ENCODE results near the gene STEAP1.
"Not testable (repeated sequence)": the region's sequence is repeated elsewhere in the genome, so short reads cannot be mapped to it uniquely, and the experiment has no call there.

The STEAP1 gene

DNA sequence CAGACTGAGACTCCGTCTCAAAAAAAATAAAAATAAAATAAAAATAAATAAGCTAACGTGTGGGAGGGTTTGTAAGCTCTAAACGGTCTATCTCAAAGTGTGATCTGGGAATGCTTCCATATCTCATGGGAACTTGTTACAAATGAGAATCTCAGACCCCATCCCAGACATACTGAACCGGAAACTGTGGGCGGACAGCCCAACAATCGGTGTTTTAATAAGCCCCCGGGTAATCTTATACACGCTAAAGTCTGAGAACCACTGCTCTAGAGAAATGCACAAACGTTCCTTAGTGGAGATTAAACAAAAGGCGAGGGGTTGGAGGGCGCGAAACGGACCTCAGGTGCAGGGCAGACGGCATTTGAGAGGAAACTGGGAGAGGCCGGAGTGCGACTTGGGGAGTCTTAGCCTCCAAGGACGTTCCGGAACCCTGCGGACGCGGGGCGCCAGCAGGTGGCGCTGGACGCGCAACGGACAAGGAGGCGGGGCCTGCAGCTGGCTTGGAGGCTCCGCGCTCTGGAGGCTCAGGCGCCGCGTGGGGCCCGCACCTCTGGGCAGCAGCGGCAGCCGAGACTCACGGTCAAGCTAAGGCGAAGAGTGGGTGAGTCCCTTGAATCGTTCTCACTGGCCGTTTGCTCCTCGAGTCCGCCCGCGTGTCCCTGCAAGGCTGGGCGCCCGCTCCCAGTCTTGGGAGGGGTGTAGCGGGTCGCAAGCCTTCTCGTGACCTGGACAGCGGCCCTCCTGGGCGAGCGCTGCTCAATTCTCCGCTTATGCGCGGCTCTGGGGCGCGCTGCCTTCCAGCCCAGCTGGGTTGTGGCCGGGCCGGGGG, at the start of gene STEAP1:
Gene STEAP1 (plus strand): TSS at position 527 of the 829 bp plus-strand sequence. CDS start 5,320 bp downstream, outside the sequence.
- peak; percentile 76 to 85 (median 83) for DNase-seq (ENCODE audit: low read depth in 2 of 3, low spot score in 1 of 3)

DNA sequence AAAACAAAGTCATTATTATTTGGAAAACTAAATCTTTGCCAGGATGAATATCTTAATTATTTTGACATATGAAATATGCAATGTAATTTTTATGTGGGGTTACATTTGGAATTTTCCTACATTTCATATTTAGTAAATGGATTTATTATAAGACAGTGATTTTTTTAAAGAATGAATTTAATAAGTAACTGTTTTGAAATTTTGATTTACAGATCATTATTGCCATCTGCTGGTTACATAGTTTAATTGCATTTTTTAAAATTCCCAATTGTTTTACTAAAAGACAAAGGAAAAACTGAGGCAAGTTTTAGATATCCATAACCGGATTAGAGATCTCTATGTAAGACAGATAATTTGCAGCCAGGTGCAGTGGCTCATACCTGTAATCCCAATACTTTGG, 39.3 kb upstream of the STEAP1 start:
- DNase-seq (ENCODE audit: low read depth in 2 of 3, low spot score in 1 of 3): not testable (repeated sequence)

DNA sequence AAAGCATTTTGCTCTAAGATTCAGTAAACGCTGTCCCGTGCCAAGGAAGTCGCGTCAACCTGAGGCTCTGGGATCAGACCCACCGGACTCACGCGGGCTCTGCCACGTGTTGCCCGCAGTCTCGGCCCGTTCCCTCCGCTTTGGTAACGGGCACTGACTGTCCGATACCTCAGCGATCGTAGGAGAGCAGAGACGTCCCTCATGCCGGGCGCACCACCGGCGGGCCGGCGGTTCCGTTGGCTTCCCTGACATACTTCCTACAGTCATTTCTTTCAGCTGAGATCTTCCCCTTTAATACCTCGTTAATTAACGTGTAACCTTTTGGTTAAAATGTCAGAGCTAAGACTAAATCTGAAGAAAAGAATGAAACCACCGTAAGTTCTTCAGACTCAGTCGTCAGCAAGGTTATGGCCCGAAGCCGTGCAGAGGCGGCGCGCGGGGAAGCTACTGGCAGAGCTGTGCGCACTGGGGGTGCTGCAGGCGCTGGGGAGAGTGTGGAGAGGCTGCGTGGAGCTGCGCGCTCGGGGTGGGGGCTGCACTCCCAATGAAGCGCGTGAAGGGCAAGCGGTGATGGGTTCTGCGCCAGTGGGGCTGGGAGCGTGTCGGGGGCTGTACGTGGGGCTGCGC, 35.6 kb upstream of the STEAP1 start:
- DNase-seq (ENCODE audit: low read depth in 2 of 3, low spot score in 1 of 3): not testable (repeated sequence)

DNA sequence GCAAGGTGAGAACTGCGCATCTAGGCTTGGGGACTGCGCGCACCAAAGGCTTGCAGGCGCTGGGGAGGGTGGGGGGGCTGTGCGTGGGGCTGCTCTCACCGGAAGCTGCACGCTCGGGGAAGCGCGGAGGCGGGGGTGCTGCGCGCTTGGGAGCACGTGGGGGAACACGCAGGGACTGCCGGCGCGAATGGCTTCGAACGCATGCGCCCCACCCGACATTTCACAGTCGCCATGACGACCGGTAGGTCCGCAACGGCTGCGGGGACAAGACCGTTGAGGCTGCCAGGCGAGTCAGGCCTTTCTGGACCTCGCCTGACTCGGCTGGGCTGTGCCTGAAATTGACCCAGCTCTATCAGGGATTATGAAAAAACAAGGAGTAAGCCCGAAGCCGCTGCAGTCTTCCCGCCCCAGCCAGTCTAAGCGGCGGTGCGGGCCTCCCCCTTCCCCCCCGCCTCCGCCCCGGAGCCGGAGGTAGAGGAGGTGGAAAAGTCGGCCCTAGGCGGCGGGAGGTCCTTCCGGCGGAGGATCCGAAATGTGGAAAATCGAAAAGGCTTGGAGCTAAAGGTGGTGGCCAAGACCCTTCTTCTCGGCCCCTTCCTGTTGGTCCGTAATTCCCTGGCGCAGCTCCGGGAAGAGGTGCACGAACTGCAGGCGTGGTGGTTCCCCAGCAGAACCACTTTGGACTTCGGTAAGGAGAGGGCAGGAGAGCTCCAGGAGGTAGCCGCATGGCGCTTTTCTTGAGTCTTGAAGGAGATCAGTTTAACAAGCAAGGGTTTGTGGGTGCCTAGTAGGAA, 34.9 kb upstream of the STEAP1 start:
- no peak for DNase-seq (ENCODE audit: low read depth in 2 of 3, low spot score in 1 of 3)

DNA sequence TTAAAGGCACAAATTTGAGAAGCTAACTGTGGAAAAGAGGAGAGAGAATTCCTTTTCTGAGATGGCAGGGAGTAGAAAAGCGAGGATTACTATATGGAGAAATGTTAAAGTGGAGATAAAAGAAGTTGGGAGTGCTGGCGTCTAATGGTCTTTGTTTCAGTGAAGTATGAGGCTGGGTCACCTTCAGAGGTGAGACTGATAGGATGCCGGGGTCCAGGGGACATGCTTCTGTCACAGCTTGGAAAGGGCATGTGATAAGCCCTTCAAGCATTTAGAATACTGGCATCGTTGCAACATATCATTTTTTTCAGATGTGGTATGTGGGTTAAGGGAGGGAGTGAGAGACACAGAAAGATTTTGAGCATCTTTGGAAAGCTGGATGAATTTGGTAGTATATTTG, 34.1 kb upstream of the STEAP1 start:
- DNase-seq (ENCODE audit: low read depth in 2 of 3, low spot score in 1 of 3): not testable (repeated sequence)

DNA sequence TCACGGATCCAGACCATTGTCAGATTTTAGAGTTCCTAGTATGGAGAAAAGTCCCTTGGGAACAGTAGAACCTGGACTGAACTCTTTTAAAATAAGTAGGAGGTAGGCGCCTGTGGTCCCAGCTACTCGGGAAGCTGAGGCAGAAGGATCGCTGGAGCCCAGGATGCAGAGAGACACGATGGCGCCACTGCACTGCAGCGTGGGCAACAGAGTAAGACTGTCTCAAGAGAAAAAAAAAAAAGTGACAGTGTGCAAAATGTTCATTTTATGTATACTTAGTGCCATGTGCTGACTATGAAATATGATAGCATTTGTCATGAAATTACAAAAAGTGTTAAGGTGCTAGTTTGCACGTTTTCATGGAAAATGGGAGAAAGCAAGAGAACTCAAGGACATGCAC, 22.5 kb upstream of the STEAP1 start:
- DNase-seq (ENCODE audit: low read depth in 2 of 3, low spot score in 1 of 3): not testable (repeated sequence)

DNA sequence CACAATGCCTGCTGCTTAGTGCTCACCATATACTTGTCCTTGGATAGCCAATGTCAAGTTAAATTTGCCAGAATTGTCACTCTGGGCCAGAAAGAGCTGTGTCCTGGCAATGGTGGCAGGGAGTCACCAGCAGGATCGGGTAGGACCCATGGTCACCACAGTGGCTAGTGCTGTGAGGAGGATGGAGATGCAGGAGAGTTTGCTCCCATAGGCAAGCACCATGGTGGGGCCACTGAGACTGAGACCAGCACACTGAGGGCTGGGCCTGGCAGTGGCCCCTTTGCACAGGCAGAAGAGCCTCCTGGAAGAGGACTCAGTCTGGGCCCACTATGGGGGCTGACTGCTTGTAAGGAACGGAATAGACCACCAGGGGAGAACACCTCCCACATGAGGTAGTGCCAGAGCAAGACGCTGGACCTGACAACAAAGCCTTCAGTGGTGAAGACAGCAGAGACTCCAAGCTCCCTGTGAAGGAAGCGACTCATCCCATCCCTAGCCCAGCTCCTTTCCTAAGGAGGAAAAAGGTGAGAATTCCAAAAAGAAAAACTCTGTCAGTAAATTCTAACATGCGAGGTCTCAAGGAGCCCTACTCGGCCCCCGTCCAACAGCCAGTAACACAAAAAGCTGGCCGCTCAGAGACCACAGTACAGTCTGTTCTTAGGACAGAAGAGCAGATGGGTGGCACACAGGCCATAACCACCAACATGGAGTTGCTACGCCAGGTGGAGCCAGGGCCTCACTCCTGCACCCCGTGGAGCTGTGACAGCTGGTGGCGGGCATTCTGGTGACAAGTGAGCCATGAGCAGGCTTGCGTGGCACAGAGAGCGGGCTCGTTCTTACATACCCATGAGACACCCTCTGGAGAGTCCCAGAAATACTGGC, 6.9 kb upstream of the STEAP1 start:
- not testable (repeated sequence) for DNase-seq (ENCODE audit: low read depth in 2 of 3, low spot score in 1 of 3)

DNA sequence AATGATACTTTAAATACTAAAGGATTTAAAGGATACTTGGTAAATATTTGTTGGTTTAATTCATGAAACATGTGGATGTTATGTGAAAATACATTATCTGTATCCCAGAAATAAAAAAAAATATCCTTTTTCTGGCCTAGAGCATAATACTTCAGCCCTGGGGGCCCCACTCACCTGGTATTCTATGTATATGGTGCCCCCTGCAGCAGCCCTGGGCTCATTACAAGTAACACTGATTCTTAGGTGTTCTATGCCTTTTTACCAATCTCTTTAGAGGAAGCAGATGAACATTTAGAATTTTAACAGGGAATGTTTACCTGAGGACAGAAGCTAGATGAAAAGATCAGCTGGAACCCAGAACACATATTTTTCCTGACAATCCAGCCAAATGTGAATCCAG, 4.8 kb upstream of the STEAP1 start:
- not testable (repeated sequence) for DNase-seq (ENCODE audit: low read depth in 2 of 3, low spot score in 1 of 3)

DNA sequence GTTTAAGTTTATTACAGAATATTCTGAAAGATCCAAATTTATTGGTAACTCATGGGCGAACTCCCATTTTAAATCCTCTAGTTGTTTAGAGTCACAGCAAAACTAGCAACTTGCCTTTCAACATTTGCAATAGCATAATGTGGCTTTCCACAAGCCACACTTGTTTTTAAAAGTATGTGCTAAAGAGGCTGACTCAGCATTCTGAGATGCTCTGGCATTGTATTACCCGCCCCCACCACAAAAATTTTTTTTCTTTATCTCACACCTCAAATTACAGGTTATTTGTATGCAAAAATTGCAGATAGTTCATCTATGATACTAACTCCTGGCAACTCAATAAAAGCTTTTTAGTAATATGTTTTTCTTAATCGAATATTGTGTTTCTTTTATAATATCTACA, 2.4 kb upstream of the STEAP1 start:
- DNase-seq (ENCODE audit: low read depth in 2 of 3, low spot score in 1 of 3): not testable (repeated sequence)

DNA sequence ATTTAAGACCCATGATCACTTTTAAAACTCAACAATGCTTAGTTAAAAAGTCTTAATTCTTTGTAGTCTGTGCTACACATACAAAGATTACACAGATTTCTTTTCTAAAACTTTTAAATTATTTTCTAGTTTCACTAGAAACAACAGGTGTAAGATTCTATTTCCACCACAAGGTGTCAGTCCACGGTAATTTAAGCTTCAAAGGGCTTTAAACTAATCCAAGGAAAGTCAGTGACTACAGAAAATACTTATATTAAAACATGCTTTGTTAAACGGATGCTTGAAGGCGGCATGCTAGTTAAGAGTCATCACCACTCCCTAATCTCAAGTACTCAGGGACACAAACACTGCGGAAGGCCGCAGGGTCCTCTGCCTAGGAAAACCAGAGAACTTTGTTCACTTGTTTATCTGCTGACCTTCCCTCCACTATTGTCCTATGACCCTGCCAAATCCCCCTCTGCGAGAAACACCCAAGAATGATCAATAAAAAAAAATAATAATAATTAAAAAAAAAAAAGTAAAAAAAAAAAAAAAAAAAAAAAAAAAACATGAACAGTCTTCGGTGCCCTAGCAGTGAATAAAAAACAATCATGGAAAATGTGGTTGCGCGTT, 1.5 kb upstream of the STEAP1 start:
- peak in 1 of 3 donors; percentile 34 for DNase-seq (ENCODE audit: low read depth in 2 of 3, low spot score in 1 of 3)

DNA sequence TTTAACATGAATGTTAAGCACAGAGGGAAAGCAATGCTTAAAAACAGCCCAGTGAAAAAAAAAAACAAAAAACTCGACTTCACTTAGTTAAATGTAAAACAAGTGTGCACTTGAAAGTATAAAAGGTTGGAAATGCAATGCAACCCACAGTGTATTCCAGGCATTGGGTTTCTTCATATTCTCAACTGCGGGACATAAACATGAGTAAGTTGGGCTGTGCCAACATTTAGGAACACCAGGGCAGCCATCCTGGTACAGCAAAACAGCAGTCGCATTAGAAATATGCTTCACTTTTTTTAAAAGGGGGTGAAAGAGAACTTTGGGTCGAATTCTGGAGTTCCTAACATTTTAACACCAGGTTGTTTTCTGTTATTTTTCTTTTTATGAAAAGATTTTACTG, 937 bp downstream of the STEAP1 start:
- DNase-seq (ENCODE audit: low read depth in 2 of 3, low spot score in 1 of 3): no peak

DNA sequence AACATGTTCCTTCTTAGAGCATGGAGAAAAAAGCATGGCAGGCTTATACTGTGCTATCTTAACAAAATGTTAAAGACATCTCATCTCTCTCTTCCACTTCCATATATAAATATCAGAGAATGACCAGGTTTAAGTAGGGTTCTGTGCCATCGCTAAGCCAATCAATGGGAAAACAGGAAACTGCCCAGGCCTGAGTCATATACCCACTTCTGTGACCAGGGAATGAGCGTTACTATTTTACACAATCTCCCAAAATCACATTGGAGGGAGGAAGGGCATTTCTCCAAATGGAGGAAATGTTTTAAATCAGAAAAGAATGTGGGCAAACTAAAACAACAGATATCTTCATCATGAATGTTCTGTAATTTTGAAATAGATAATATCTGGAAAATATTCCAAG, 3.1 kb downstream of the STEAP1 start:
- not testable (repeated sequence) for DNase-seq (ENCODE audit: low read depth in 2 of 3, low spot score in 1 of 3)

DNA sequence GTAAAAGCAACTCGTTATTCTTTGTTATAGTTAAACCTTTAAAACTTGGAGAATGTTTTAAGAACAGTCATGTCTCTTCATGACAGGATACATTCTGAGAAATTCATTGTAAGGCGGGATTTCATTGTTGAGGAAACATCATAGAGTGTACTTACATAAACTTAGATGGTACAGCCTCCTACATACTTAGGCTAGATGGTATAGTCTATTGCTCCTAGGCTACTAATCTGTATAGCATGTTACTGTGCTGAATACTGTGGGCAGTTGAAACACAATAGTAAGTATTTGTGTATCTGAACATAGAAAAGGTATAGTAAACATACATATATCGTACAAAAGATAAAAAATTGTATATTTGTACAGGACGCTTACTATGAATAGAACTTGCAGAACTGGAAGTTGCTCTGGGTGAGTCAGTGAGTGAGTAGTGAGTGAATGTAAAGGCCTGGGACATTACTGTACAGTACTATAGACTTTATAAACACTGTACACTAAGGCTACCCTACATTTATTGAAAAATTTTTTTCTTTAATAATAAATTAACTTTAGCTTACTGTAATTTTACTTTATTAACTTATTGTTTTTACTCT, 3.6 kb downstream of the STEAP1 start:
- DNase-seq (ENCODE audit: low read depth in 2 of 3, low spot score in 1 of 3): not testable (repeated sequence)

DNA sequence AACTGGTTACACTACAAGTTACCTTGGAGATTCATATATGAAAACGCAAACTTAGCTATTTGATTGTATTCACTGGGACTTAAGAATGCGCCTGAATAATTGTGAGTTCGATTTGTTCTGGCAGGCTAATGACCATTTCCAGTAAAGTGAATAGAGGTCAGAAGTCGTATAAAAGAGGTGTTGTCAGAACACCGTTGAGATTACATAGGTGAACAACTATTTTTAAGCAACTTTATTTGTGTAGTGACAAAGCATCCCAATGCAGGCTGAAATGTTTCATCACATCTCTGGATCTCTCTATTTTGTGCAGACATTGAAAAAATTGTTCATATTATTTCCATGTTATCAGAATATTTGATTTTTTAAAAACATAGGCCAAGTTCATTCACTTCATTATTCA, 9.3 kb downstream of the STEAP1 start:
- no peak for DNase-seq (ENCODE audit: low read depth in 2 of 3, low spot score in 1 of 3)

DNA sequence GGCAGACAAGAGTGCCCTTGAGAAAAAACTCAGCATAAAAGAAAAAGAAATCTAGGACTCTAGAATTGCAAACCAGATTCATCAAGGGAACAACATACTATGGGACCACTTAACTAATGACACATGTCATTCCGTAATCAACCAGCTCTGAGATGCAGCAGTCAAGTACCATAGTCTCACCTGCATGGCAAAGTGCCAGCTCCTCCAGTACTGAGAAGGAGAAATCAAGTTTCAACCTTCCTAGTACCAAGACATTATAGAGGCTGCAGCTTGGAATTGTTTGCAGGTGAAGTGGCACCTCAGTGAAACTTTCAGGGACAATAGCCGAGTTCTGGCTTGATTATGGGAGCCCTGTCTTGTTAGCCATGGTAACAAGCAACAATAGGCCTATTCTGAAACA, 11.5 kb downstream of the STEAP1 start:
- no peak for DNase-seq (ENCODE audit: low read depth in 2 of 3, low spot score in 1 of 3)

DNA sequence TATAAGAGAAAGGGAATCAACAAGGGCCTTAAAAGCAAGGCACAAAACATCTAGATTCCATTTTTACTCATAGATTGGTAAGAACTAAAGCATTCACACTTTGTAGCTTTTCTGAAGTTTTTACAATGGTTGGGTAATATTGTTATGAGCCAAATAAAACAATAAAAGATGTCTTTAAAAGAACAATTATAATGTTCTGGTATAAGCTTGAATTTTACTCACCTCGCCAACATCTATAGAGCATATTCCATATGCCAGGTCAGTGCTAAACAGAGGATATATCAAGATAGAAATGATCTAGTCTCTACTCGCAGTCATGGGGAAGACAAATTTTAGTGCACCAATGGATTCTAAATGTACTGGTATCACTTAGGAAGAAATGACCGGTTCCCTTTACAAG, 11.9 kb downstream of the STEAP1 start:
- DNase-seq (ENCODE audit: low read depth in 2 of 3, low spot score in 1 of 3): no peak

DNA sequence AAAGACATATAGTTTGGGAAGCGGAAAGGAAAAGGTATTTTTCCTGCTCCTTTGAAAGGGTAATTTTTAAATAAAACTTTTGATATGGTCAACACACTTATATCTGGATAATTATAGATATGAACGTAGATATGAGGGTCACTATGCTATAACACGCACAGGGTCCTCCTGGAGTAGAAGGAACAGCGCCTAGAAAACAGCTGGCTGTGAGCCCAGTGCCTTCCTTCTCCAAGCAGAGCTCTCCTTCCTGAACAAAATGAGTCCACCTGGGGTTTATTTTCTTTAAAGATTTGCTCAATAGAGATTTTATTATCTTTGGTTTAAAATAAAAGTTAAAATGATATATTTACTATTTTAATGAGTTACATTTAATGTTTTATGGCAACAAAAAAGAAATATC, 13.1 kb downstream of the STEAP1 start:
- DNase-seq (ENCODE audit: low read depth in 2 of 3, low spot score in 1 of 3): no peak

DNA sequence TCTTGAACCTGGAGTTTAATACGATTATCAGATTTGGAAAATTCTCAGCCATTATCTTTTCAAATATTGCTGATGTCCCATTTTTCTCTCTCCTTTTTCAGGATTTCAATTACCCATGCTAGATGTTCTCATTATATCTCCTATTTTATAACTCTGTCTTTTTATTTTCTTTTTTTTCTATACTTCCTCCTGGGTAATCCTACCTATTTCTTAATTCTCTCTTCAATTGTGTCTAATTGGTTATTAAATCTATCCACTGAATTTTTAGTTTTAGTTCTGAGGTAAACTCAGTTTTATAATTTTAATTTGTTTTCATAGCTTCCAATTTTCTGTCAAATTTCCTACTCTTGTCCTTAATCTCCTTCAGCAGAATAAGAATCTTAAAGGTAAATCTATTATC, 15.6 kb downstream of the STEAP1 start:
- DNase-seq (ENCODE audit: low read depth in 2 of 3, low spot score in 1 of 3): no peak

DNA sequence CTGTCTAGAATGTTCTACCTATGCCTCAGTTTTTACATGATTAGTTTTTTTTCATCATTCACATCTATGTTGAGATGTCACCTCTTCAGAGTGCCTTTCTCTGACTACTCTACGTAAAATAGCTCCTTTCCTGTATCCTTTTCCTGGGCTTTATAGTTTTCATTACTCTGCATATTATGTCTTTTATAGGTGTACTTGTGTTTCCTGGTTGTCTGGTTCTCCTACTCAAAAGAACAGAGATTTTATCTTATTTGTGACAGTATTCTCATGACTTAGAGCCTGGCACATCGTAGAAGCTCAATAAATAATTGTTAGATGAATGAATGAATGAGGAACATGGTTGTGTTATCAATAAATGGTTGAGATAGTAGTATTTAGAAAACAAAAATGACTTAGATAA, 17.9 kb downstream of the STEAP1 start:
- DNase-seq (ENCODE audit: low read depth in 2 of 3, low spot score in 1 of 3): no peak

DNA sequence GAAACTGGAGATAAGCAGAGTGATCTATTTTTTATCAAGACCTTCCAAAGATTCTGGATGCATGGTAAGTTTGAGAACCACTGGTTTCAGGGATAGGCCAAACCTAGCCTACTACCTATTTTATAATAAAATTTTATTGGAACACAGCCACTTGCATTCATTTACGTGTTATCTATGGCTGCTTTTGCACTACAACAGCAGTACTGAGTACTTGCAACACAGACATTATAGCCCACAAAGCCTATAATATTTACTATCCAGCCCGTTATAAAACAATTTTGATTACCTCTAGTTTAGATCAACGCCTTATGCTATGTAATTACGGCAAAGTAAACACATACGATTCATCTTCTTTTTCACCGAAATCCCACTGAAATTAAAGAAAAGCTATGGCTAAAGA, 18.4 kb downstream of the STEAP1 start:
- no peak for DNase-seq (ENCODE audit: low read depth in 2 of 3, low spot score in 1 of 3)
